ENCODE data around the gene RBM6. TPM values are rescaled to one million over a fixed set of nuclear protein-coding genes. Genes with fewer than 3 reads are reported as not detected.

The RBM6 gene
- total and polyA plus RNA-seq, 9 of the 15 experiments (the other 6 are each of a cell fraction or from before 2014, with no cell fraction given), result 19.9 to 82.2 (median 57.8) TPM

GRCh38 chr3:50078091-50078490, 138.1 kb downstream of the RBM6 start:
- ChIA-PET POLR2A (no interaction called here), CTCF (ENCODE audit: low intra/inter-chr PET ratio) (no interaction called here)
- H2AFZ ChIP-seq (ENCODE audit: low read depth, low read length), result no peak overlapping the region
- no peak overlapping the region for H3K4me2 ChIP-seq (ENCODE audit: insufficient read depth, low read length)
- ATAC-seq (no peak), FAIRE-seq (no peak), DNase-seq (ENCODE audit: extremely low read depth in 1 of 4, low spot score in 3 of 4) (no peak)
- H3K27me3 ChIP-seq (ENCODE audit: control insufficient read depth in 2 of 2, insufficient read depth in 2 of 2, low read length in 2 of 2), result no peaks in the 10 kb centered on the region
- no peak overlapping the region for H3K4me3 ChIP-seq
- peaks cover 24% of the 10 kb centered on the region; the same call in 2 of the 3 replicates for H3K36me3 ChIP-seq (ENCODE audit: control insufficient read depth, insufficient read depth, low read length)
- no peaks in the 10 kb centered on the region for H4K20me1 ChIP-seq (replicated peaks; ENCODE audit: control insufficient read depth, insufficient read depth, low read length)
- H3K4me1 ChIP-seq (replicated peaks in 1 of 2; ENCODE audit: control insufficient read depth in 2 of 2, insufficient read depth in 2 of 2, low read length in 2 of 2), result no peaks in the 10 kb centered on the region
- 80% methylated on average over 1 of the region's 1 CpG for WGBS (ENCODE audit: insufficient coverage, low coverage, missing lambda C conversion rate)
- no peak for TF ChIP-seq CBX5 (IDR thresholded peaks at IDR 0.05; ENCODE audit: borderline replicate concordance, low read depth)
- TF ChIP-seq, protein P1, sequence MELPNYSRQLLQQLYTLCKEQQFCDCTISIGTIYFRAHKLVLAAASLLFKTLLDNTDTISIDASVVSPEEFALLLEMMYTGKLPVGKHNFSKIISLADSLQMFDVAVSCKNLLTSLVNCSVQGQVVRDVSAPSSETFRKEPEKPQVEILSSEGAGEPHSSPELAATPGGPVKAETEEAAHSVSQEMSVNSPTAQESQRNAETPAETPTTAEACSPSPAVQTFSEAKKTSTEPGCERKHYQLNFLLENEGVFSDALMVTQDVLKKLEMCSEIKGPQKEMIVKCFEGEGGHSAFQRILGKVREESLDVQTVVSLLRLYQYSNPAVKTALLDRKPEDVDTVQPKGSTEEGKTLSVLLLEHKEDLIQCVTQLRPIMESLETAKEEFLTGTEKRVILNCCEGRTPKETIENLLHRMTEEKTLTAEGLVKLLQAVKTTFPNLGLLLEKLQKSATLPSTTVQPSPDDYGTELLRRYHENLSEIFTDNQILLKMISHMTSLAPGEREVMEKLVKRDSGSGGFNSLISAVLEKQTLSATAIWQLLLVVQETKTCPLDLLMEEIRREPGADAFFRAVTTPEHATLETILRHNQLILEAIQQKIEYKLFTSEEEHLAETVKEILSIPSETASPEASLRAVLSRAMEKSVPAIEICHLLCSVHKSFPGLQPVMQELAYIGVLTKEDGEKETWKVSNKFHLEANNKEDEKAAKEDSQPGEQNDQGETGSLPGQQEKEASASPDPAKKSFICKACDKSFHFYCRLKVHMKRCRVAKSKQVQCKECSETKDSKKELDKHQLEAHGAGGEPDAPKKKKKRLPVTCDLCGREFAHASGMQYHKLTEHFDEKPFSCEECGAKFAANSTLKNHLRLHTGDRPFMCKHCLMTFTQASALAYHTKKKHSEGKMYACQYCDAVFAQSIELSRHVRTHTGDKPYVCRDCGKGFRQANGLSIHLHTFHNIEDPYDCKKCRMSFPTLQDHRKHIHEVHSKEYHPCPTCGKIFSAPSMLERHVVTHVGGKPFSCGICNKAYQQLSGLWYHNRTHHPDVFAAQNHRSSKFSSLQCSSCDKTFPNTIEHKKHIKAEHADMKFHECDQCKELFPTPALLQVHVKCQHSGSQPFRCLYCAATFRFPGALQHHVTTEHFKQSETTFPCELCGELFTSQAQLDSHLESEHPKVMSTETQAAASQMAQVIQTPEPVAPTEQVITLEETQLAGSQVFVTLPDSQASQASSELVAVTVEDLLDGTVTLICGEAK (IDR thresholded peaks at IDR 0.05), result peak; percentile 95
- TF ChIP-seq, protein P1 (CRISPR knock-in tag; IDR thresholded peaks at IDR 0.05), result peak; percentile 81
- in situ Hi-C loops (cut with MboI), result no loop called here
- no TSS peak for BruUV-seq (replicated peaks)
- H3K79me2 ChIP-seq (ENCODE audit: control insufficient read depth, insufficient read depth, low read length), result no peaks in the 10 kb centered on the region
- no peaks in the 10 kb centered on the region for H3K9me3 ChIP-seq (replicated peaks; ENCODE audit: control insufficient read depth, insufficient read depth, low read depth, low read length)
- intact Hi-C loops (cut with micrococcal nuclease), result no loop called here
- no peaks in the 10 kb centered on the region for H3K9me1 ChIP-seq (ENCODE audit: control insufficient read depth, insufficient read depth, low read length)
- no peak overlapping the region for H3K9ac ChIP-seq (ENCODE audit: insufficient read depth in 1 of 2, low read depth in 2 of 2, low read length in 2 of 2)
- no peak overlapping the region for H3K27ac ChIP-seq (ENCODE audit: extremely low read depth, low read depth, low read length)
